K562 (cell line): ENCODE measurements around the gene FAM107B. TPM values are rescaled to one million over a fixed set of nuclear protein-coding genes. Genes with fewer than 3 reads are reported as not detected.

Experiments
- C11orf30 ChIP-seq: fragments of 450-650 bp; IDR thresholded peaks from 2 replicates; pipeline ENCODE4 v1.6.1; 2016; ENCODE audit warnings: low read depth, mild to moderate bottlenecking
- CHD4 ChIP-seq: fragments of 200-600 bp; sonication (generic); IDR thresholded peaks from 3 replicates; pipeline ENCODE4 v1.6.1; 2012; ENCODE audit warnings: low read depth, mild to moderate bottlenecking, mixed read lengths, low read length, inconsistent platforms; ENCODE audit not compliant: insufficient read depth, insufficient replicate concordance, poor library complexity, severe bottlenecking
- ELF4 ChIP-seq: fragments of 450-650 bp; formaldehyde crosslinking; IDR thresholded peaks from 2 replicates; pipeline ENCODE4 v1.4.0; 2022; ENCODE audit warnings: missing genetic modification characterization
- FOXP1 ChIP-seq: sonication (generic); formaldehyde crosslinking; IDR thresholded peaks from 2 replicates; pipeline ENCODE4 v1.8.0; 2022; ENCODE audit warnings: mild to moderate bottlenecking, missing genetic modification reagents
- GTF2E2 ChIP-seq: fragments of 200-800 bp; sonication (Bioruptor generic); IDR thresholded peaks from 2 replicates; pipeline ENCODE4 v1.6.1; 2016; ENCODE audit warnings: missing genetic modification characterization, missing compliant biosample characterization
- OTX1 ChIP-seq: fragments of 450-650 bp; formaldehyde crosslinking; IDR thresholded peaks from 2 replicates; pipeline ENCODE4 v1.4.0; 2022; ENCODE audit warnings: mild to moderate bottlenecking
- PRPF4 ChIP-seq: fragments of 200-400 bp; formaldehyde crosslinking; IDR thresholded peaks from one replicate; pipeline ENCODE4 v1.6.1; 2017; ENCODE audit warnings: low read length, low read depth, mild to moderate bottlenecking; ENCODE audit not compliant: insufficient read depth, poor library complexity, severe bottlenecking
- TCFL5 ChIP-seq: fragments of 250-450 bp; sonication (Bioruptor Pico); conservative IDR thresholded peaks from 2 replicates; pipeline ENCODE4 v1.6.1; 2021; ENCODE audit warnings: mild to moderate bottlenecking, moderate library complexity, matching md5 sums
- ZSCAN29 ChIP-seq: fragments of 450-650 bp; IDR thresholded peaks from 2 replicates; pipeline ENCODE4 v1.6.1; 2017
- polyA plus RNA-seq, 8 experiments: library from polyadenylated mRNA; depleted of rRNA in 4 of 8; stranded (reverse) in 5 of 8; unstranded in 3 of 8; fragments of >200 nt; fragmentation: Nextera tagmentation in 2 of 8; fragmentation: Illumina TruSeq in 1 of 8; extraction: Ambion mirVana in 2 of 8; extraction: Trizol in 1 of 8; gene quantifications; 2 replicates each; pipeline versions ENCODE4 v1.2.1 to v1.2.3, GENCODE V29; 2011 to 2014; ENCODE audit warnings: inconsistent platforms in 1 of 8, missing spikeins in 1 of 8
- total RNA-seq, 7 experiments: library from RNA; depleted of rRNA in 6 of 7; stranded (reverse); fragments of >200 nt in 6 of 7; fragmentation: Illumina TruSeq in 2 of 7; extraction: Trizol in 2 of 7; gene quantifications; 2 replicates each; pipeline versions ENCODE4 v1.2.1 to v1.2.3, GENCODE V29; 2011 to 2021; ENCODE audit warnings: low replicate concordance in 1 of 7
- TF ChIP-seq, protein P1 (sequence below): fragments of 450-650 bp; formaldehyde crosslinking; conservative IDR thresholded peaks from 2 replicates; pipeline ENCODE4 v1.4.0; 2022; ENCODE audit warnings: mild to moderate bottlenecking, missing genetic modification characterization
- TF ChIP-seq, protein P2 (sequence below): fragments of 200-800 bp; sonication (Bioruptor generic); IDR thresholded peaks from 2 replicates; pipeline ENCODE4 v1.6.1; 2017; ENCODE audit warnings: missing genetic modification characterization, missing compliant biosample characterization
- TF ChIP-seq, protein P3 (sequence below): fragments of 450-650 bp; IDR thresholded peaks from 2 replicates; pipeline ENCODE4 v1.6.1; 2017; ENCODE audit warnings: mild to moderate bottlenecking, moderate library complexity
- TF ChIP-seq, protein P4 (sequence below): fragments of 250-450 bp; sonication (Bioruptor Pico); IDR thresholded peaks from 2 replicates; pipeline ENCODE4 v1.5.0; 2020; ENCODE audit warnings: mild to moderate bottlenecking
- TF ChIP-seq, protein P5 (sequence below): fragments of 200-400 bp; formaldehyde crosslinking; IDR thresholded peaks from 2 replicates; pipeline ENCODE4 v1.6.1; 2017; ENCODE audit warnings: mild to moderate bottlenecking, low read depth, low read length, moderate library complexity

Gene FAM107B
- total and polyA plus RNA-seq, 9 of the 15 experiments (the other 6 are each of a cell fraction or from before 2014, with no cell fraction given): 0.40 to 2.8 (median 1.4) TPM

DNA sequence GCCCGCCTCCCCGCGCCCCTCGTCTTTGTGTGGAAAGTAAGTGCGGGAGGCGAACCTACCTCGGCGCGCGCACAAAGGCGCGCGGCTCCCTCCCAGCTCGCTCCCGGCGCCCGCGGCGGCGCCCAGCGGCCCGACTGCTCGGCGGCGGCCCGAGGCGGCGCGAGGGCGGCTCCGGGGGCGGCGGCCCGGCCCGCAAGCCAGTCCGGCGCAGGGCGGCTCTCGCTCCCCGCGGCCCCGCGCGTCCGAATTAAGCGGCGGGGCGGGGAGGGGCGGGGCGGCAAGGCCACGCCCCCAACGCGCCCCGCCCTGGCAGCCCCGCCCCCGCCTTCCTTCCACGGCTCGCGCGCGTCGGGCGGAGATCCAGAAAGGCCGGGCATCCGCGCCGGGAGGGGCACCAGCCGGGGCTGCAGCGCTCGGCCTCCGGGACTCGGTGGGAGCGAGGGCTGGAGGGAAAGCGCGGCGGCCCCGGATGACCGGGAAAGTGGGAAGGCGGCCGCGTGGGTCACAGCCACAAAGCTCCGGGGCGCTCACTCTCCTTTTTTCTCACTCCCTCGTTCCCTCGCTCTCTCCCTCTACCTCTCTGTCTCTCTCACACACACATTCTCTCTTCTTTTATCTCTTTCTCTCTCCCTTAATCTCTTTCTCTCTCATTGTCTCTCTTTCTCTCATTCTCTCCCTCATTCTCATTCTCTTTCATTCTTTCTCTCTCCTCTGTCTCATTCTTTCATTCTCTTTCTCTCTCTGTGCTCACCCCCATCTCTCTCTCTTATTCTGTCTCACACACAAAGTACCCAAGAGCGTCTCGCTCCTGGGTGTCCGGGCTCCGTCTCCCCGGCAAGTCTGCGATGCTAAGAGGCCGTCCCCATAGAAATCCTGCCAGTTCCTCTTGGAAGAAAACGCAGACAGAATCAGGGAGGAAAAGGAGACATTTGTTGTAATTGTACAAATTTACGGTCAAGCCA is 170.2 kb downstream of the FAM107B start (continued):
- TF ChIP-seq FOXP1 (CRISPR knock-in tag) (no peak), CHD4 (no peak), GTF2E2 (tag) (no peak), OTX1 (CRISPR knock-in tag) (peak; percentile 80; the same call in 1 of the 2 replicates), PRPF4 (no peak), ELF4 (CRISPR knock-in tag) (peak; percentile 65; the same call in 1 of the 2 replicates), C11orf30 (no peak), ZSCAN29 (no peak), TCFL5 (CRISPR knock-in tag) (no peak)
- TF ChIP-seq, protein P1, sequence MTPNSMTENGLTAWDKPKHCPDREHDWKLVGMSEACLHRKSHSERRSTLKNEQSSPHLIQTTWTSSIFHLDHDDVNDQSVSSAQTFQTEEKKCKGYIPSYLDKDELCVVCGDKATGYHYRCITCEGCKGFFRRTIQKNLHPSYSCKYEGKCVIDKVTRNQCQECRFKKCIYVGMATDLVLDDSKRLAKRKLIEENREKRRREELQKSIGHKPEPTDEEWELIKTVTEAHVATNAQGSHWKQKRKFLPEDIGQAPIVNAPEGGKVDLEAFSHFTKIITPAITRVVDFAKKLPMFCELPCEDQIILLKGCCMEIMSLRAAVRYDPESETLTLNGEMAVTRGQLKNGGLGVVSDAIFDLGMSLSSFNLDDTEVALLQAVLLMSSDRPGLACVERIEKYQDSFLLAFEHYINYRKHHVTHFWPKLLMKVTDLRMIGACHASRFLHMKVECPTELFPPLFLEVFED: peak; percentile 71; the same call in 1 of the 2 replicates
- TF ChIP-seq, protein P2, sequence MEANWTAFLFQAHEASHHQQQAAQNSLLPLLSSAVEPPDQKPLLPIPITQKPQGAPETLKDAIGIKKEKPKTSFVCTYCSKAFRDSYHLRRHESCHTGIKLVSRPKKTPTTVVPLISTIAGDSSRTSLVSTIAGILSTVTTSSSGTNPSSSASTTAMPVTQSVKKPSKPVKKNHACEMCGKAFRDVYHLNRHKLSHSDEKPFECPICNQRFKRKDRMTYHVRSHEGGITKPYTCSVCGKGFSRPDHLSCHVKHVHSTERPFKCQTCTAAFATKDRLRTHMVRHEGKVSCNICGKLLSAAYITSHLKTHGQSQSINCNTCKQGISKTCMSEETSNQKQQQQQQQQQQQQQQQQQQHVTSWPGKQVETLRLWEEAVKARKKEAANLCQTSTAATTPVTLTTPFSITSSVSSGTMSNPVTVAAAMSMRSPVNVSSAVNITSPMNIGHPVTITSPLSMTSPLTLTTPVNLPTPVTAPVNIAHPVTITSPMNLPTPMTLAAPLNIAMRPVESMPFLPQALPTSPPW (CRISPR knock-in tag): peak; percentile 72
- TF ChIP-seq, protein P3, sequence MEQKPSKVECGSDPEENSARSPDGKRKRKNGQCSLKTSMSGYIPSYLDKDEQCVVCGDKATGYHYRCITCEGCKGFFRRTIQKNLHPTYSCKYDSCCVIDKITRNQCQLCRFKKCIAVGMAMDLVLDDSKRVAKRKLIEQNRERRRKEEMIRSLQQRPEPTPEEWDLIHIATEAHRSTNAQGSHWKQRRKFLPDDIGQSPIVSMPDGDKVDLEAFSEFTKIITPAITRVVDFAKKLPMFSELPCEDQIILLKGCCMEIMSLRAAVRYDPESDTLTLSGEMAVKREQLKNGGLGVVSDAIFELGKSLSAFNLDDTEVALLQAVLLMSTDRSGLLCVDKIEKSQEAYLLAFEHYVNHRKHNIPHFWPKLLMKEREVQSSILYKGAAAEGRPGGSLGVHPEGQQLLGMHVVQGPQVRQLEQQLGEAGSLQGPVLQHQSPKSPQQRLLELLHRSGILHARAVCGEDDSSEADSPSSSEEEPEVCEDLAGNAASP: no peak
- TF ChIP-seq, protein P4, sequence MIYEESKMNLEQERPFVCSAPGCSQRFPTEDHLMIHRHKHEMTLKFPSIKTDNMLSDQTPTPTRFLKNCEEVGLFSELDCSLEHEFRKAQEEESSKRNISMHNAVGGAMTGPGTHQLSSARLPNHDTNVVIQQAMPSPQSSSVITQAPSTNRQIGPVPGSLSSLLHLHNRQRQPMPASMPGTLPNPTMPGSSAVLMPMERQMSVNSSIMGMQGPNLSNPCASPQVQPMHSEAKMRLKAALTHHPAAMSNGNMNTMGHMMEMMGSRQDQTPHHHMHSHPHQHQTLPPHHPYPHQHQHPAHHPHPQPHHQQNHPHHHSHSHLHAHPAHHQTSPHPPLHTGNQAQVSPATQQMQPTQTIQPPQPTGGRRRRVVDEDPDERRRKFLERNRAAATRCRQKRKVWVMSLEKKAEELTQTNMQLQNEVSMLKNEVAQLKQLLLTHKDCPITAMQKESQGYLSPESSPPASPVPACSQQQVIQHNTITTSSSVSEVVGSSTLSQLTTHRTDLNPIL (CRISPR knock-in tag): no peak
- TF ChIP-seq, protein P5, sequence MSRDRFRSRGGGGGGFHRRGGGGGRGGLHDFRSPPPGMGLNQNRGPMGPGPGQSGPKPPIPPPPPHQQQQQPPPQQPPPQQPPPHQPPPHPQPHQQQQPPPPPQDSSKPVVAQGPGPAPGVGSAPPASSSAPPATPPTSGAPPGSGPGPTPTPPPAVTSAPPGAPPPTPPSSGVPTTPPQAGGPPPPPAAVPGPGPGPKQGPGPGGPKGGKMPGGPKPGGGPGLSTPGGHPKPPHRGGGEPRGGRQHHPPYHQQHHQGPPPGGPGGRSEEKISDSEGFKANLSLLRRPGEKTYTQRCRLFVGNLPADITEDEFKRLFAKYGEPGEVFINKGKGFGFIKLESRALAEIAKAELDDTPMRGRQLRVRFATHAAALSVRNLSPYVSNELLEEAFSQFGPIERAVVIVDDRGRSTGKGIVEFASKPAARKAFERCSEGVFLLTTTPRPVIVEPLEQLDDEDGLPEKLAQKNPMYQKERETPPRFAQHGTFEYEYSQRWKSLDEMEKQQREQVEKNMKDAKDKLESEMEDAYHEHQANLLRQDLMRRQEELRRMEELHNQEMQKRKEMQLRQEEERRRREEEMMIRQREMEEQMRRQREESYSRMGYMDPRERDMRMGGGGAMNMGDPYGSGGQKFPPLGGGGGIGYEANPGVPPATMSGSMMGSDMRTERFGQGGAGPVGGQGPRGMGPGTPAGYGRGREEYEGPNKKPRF: no peak
